ENCODE results near the gene DLG2. TPM values are rescaled to one million over a fixed set of nuclear protein-coding genes. Genes with fewer than 3 reads are reported as not detected.
"Not testable (repeated sequence)": the region's sequence is repeated elsewhere in the genome, so short reads cannot be mapped to it uniquely, and the experiment has no call there.

DLG2 gene
- polyA plus RNA-seq, 6 donors from 2014 or later, result 0.93 to 2.4 (median 1.3) TPM

- H3K4me1 Mint-ChIP-seq, result peaks cover 0 to 13% (median 0%) of the 10 kb centered on the region in 3 donors
- H3K4me3 Mint-ChIP-seq, result no peak overlapping the region
- no peak for ATAC-seq (ENCODE audit: low read depth in 2 of 2)
- no peaks in the 10 kb centered on the region for H3K36me3 Mint-ChIP-seq
- peaks cover 0 to 8% (median 0%) of the 10 kb centered on the region in 7 donors for H3K9me3 Mint-ChIP-seq
- no peak for DNase-seq
- H3K27me3 Mint-ChIP-seq, result no peaks in the 10 kb centered on the region
- H3K27ac Mint-ChIP-seq, result no peak overlapping the region
Measured at GRCh38 chr11:85114786-85115185, 512.4 kb downstream of the DLG2 start.

- Mint-ChIP-seq H3K4me3 (peak overlapping the region in 6 of 8 donors; percentile 49 to 84 (median 68)), H3K27ac (peak overlapping the region in 5 of 6 donors; percentile 35 to 91 (median 44)), H3K4me1 (peaks cover 0 to 26% (median 0%) of the 10 kb centered on the region in 3 donors), H3K9me3 (peaks cover 0 to 12% (median 0%) of the 10 kb centered on the region in 7 donors)
- DNase-seq, H3K27me3 Mint-ChIP-seq, H3K36me3 Mint-ChIP-seq: not testable (repeated sequence)
- peak; percentile 53 to 71 for ATAC-seq (ENCODE audit: low read depth in 2 of 2)
Measured at GRCh38 chr11:85110246-85110645, 516.9 kb downstream of the DLG2 start.

GRCh38 chr11:85109141-85109540, 518.0 kb downstream of the DLG2 start:
- Mint-ChIP-seq H3K27me3 (no peaks in the 10 kb centered on the region), H3K27ac (peak overlapping the region in 1 of 6 donors; percentile 13), H3K4me3 (peak overlapping the region in 2 of 8 donors; percentile 5 to 16), H3K36me3 (no peaks in the 10 kb centered on the region), H3K9me3 (peaks cover 0 to 15% (median 2%) of the 10 kb centered on the region in 7 donors), H3K4me1 (peaks cover 0 to 33% (median 0%) of the 10 kb centered on the region in 3 donors)
- ATAC-seq (ENCODE audit: low read depth in 2 of 2) (no peak), DNase-seq (no peak)

- Mint-ChIP-seq H3K27me3 (no peaks in the 10 kb centered on the region), H3K27ac (no peak overlapping the region), H3K9me3 (peaks cover 0 to 13% (median 5%) of the 10 kb centered on the region in 7 donors), H3K4me1 (peaks cover 0 to 31% (median 0%) of the 10 kb centered on the region in 3 donors), H3K36me3 (no peaks in the 10 kb centered on the region), H3K4me3 (no peak overlapping the region)
- no peak for DNase-seq
- no peak for ATAC-seq (ENCODE audit: low read depth in 2 of 2)
Measured at GRCh38 chr11:85105868-85106267, 521.3 kb downstream of the DLG2 start.

GRCh38 chr11:85099522-85099921, 527.6 kb downstream of the DLG2 start:
- H3K36me3 Mint-ChIP-seq, result peaks cover 0 to 8% of the 10 kb centered on the region in 2 donors
- H3K4me1 Mint-ChIP-seq, result peaks cover 0 to 28% (median 5%) of the 10 kb centered on the region in 3 donors
- peak overlapping the region in 1 of 6 donors; percentile 7 for H3K27ac Mint-ChIP-seq
- H3K4me3 Mint-ChIP-seq, result no peak overlapping the region
- no peaks in the 10 kb centered on the region for H3K27me3 Mint-ChIP-seq
- H3K9me3 Mint-ChIP-seq, result peaks cover 5 to 28% (median 10%) of the 10 kb centered on the region in 7 donors
- DNase-seq (no peak), ATAC-seq (ENCODE audit: low read depth in 2 of 2) (no peak)

- no peaks in the 10 kb centered on the region for H3K27me3 Mint-ChIP-seq
- H3K4me1 Mint-ChIP-seq, result peaks cover 0 to 26% (median 5%) of the 10 kb centered on the region in 3 donors
- H3K36me3 Mint-ChIP-seq, result peaks cover 0 to 8% of the 10 kb centered on the region in 2 donors
- H3K4me3 Mint-ChIP-seq, result no peak overlapping the region
- peaks cover 5 to 25% (median 10%) of the 10 kb centered on the region in 7 donors for H3K9me3 Mint-ChIP-seq
- peak overlapping the region in 2 of 6 donors; percentile 34 to 57 for H3K27ac Mint-ChIP-seq
- DNase-seq (no peak), ATAC-seq (ENCODE audit: low read depth in 2 of 2) (no peak)
Measured at GRCh38 chr11:85098996-85099395, 528.1 kb downstream of the DLG2 start.

- peak; percentile 32 to 40 for ATAC-seq (ENCODE audit: low read depth in 2 of 2)
Measured at GRCh38 chr11:85096939-85097338, 530.2 kb downstream of the DLG2 start.

GRCh38 chr11:85095239-85095638, 531.9 kb downstream of the DLG2 start:
- no peak overlapping the region for H3K4me3 Mint-ChIP-seq
- H3K27ac Mint-ChIP-seq, result no peak overlapping the region
- H3K27me3 Mint-ChIP-seq, result no peaks in the 10 kb centered on the region
- H3K36me3 Mint-ChIP-seq, result peaks cover 5 to 8% of the 10 kb centered on the region in 2 donors
- ATAC-seq (ENCODE audit: low read depth in 2 of 2) (no peak), DNase-seq (no peak)
- H3K4me1 Mint-ChIP-seq, result peaks cover 0 to 33% (median 7%) of the 10 kb centered on the region in 3 donors
- peaks cover 7 to 44% (median 12%) of the 10 kb centered on the region in 7 donors for H3K9me3 Mint-ChIP-seq

More at GRCh38 chr11:85096939-85097338, 530.2 kb downstream of the DLG2 start:
- Mint-ChIP-seq H3K9me3 (peaks cover 5 to 30% (median 11%) of the 10 kb centered on the region in 7 donors), H3K27ac (peak overlapping the region; percentile 25 to 80 (median 49)), H3K27me3 (no peaks in the 10 kb centered on the region), H3K4me3 (peak overlapping the region in 5 of 8 donors; percentile 1 to 89 (median 23)), H3K4me1 (peaks cover 0 to 26% (median 5%) of the 10 kb centered on the region in 3 donors), H3K36me3 (peaks cover 0 to 8% of the 10 kb centered on the region in 2 donors)
- no peak for DNase-seq

- H3K4me1 Mint-ChIP-seq, result peaks cover 0 to 35% (median 9%) of the 10 kb centered on the region in 3 donors
- H3K27ac Mint-ChIP-seq, result no peak overlapping the region
- peaks cover 5 to 8% of the 10 kb centered on the region in 2 donors for H3K36me3 Mint-ChIP-seq
- no peaks in the 10 kb centered on the region for H3K27me3 Mint-ChIP-seq
- DNase-seq, result no peak
- H3K9me3 Mint-ChIP-seq, result peaks cover 7 to 46% (median 13%) of the 10 kb centered on the region in 7 donors
- H3K4me3 Mint-ChIP-seq, result no peak overlapping the region
- no peak for ATAC-seq (ENCODE audit: low read depth in 2 of 2)
Measured at GRCh38 chr11:85094795-85095194, 532.3 kb downstream of the DLG2 start.

- DNase-seq, result peak; percentile 6
- Mint-ChIP-seq H3K4me1 (peaks cover 0 to 17% (median 4%) of the 10 kb centered on the region in 3 donors), H3K4me3 (peak overlapping the region in 1 of 8 donors; percentile 13), H3K27me3 (no peaks in the 10 kb centered on the region), H3K27ac (peak overlapping the region in 2 of 6 donors; percentile 8 to 23), H3K9me3 (peaks cover 1 to 40% (median 6%) of the 10 kb centered on the region in 7 donors), H3K36me3 (peaks cover 0 to 5% of the 10 kb centered on the region in 2 donors)
- peak; percentile 72 to 78 for ATAC-seq (ENCODE audit: low read depth in 2 of 2)
Measured at GRCh38 chr11:85089654-85090053, 537.5 kb downstream of the DLG2 start.

- peak overlapping the region in 1 of 8 donors; percentile 20 for H3K4me3 Mint-ChIP-seq
- ATAC-seq (ENCODE audit: low read depth in 2 of 2) (no peak), DNase-seq (no peak)
- H3K9me3 Mint-ChIP-seq, result peaks cover 1 to 36% (median 6%) of the 10 kb centered on the region in 7 donors
- peaks cover 5 to 9% of the 10 kb centered on the region in 2 donors for H3K36me3 Mint-ChIP-seq
- H3K27me3 Mint-ChIP-seq, result no peaks in the 10 kb centered on the region
- H3K27ac Mint-ChIP-seq, result no peak overlapping the region
- peaks cover 0 to 17% (median 4%) of the 10 kb centered on the region in 3 donors for H3K4me1 Mint-ChIP-seq
Measured at GRCh38 chr11:85088286-85088685, 538.9 kb downstream of the DLG2 start.

- ATAC-seq (ENCODE audit: low read depth in 2 of 2) (no peak), DNase-seq (no peak)
- H3K4me3 Mint-ChIP-seq, result no peak overlapping the region
- no peaks in the 10 kb centered on the region for H3K27me3 Mint-ChIP-seq
- H3K27ac Mint-ChIP-seq, result no peak overlapping the region
- H3K36me3 Mint-ChIP-seq, result peaks cover 8 to 12% of the 10 kb centered on the region in 2 donors
- H3K4me1 Mint-ChIP-seq, result peaks cover 0 to 17% (median 4%) of the 10 kb centered on the region in 3 donors
- peaks cover 1 to 36% (median 7%) of the 10 kb centered on the region in 7 donors for H3K9me3 Mint-ChIP-seq
Measured at GRCh38 chr11:85086504-85087284, 540.5 kb downstream of the DLG2 start.

- H3K4me1 Mint-ChIP-seq, result peaks cover 0 to 6% (median 0%) of the 10 kb centered on the region in 3 donors
- DNase-seq (no peak), ATAC-seq (ENCODE audit: low read depth in 2 of 2) (no peak)
- H3K27me3 Mint-ChIP-seq, result no peaks in the 10 kb centered on the region
- H3K4me3 Mint-ChIP-seq, result peak overlapping the region in 1 of 8 donors; percentile 61
- H3K36me3 Mint-ChIP-seq, result no peaks in the 10 kb centered on the region
- no peak overlapping the region for H3K27ac Mint-ChIP-seq
- H3K9me3 Mint-ChIP-seq, result peaks cover 0 to 13% (median 2%) of the 10 kb centered on the region in 7 donors
Measured at GRCh38 chr11:85076535-85077330, 550.4 kb downstream of the DLG2 start.
